MCF 10A (cell line): Measurements from ENCODE around the gene STK11IP. TPM values are rescaled to one million over a fixed set of nuclear protein-coding genes. Genes with fewer than 3 reads are reported as not detected.

Source experiments
- BruUV-seq: library from RNA; stranded (reverse); fragments of 400-500 nt; replicated peaks from 2 replicates; lab custom pipeline; 2021; lab: Mats Ljungman, UMichigan
- CTCF ChIA-PET: fragments of 300-600 bp; sonication (Branson Sonifier 250); formaldehyde crosslinking; extraction: SDS; loops from one replicate; lab custom pipeline; 2021; ENCODE audit warnings: antibody characterized with exemption, inconsistent platforms; lab: Yijun Ruan, JAX
- POLR2A ChIA-PET: fragments of 300-600, 350-650 bp; sonication (Branson Sonifier 250); formaldehyde crosslinking; extraction: SDS; loops from one replicate; lab custom pipeline; 2020; ENCODE audit warnings: antibody characterized with exemption, inconsistent platforms; lab: Yijun Ruan, JAX
- DNase-seq: peaks from one replicate; pipeline ENCODE4 v3.0.0-alpha.2; 2018; ENCODE audit not compliant: unreplicated experiment
- H3K27ac Mint-ChIP-seq: one replicate; pipeline ENCODE4 v1.8.0; 2022; ENCODE audit warnings: mild to moderate bottlenecking, low read depth, mixed read lengths; ENCODE audit not compliant: unreplicated experiment
- H3K27me3 Mint-ChIP-seq: one replicate; pipeline ENCODE4 v1.8.0; 2022; ENCODE audit warnings: mixed read lengths; ENCODE audit not compliant: insufficient read depth, unreplicated experiment
- H3K36me3 Mint-ChIP-seq: one replicate; pipeline ENCODE4 v1.8.0; 2022; ENCODE audit warnings: mild to moderate bottlenecking, moderate library complexity, mixed read lengths; ENCODE audit not compliant: insufficient read depth, unreplicated experiment
- H3K4me1 Mint-ChIP-seq: one replicate; pipeline ENCODE4 v1.8.0; 2022; ENCODE audit warnings: mixed read lengths; ENCODE audit not compliant: insufficient read depth, unreplicated experiment
- H3K4me3 Mint-ChIP-seq: one replicate; pipeline ENCODE4 v1.8.0; 2022; ENCODE audit warnings: mild to moderate bottlenecking, moderate library complexity, mixed read lengths; ENCODE audit not compliant: unreplicated experiment
- H3K9me3 Mint-ChIP-seq: one replicate; pipeline ENCODE4 v1.8.0; 2022; ENCODE audit warnings: mixed read lengths; ENCODE audit not compliant: unreplicated experiment
- intact Hi-C: fragments of 100-400 bp; cut with micrococcal nuclease; formaldehyde crosslinking; loops from 2 replicates; pipeline ENCODE4 v1.14.1; 2022
- total RNA-seq: library from RNA; stranded (reverse); gene quantifications from 2 replicates; pipeline ENCODE4 v1.2.3, GENCODE V29; 2022
- TF ChIP-seq, protein P1 (sequence below): fragments of 200-600 bp; IDR thresholded peaks from one replicate; pipeline ENCODE4 v1.8.0; 2022; ENCODE audit warnings: antibody characterized with exemption, mild to moderate bottlenecking; ENCODE audit not compliant: unreplicated experiment

The STK11IP gene
- total RNA-seq, 1 experiment from 2014 or later: 26.5 TPM

DNA sequence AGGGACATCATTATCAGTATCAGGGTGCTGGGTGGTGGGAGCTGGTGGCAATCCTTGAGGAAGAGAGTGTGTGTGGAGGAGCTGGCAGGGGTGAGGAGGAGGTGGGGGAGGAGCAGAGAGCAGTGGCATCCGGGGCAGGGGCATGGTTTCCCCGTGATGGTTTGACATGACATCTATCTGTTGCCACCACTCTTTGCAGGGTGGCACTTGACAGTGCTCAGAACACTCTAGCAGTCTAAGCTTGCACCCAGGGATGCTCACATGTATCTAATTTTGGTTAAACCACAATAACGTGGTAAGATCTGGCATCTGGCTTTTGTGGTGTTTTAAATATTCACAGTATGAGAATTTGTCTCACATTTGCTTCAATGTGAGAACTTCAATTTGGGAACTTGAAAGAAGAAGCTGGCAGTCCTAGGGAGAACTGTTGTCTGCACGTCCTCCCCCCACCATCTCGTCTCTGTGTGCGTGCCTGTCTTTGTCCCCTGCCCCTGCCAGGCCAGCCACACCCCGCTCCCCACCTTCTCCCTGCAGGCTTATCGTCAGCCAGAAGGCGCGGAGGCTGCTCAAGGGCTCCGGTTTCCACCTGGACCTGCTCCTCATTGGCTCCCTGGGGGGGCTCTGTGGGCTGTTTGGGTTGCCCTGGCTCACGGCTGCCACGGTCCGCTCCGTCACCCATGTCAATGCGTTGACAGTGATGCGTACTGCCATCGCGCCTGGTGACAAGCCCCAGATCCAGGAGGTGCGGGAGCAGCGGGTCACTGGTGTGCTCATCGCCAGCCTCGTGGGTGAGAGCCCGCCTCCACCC, 41.5 kb downstream of the STK11IP start:
- Mint-ChIP-seq H3K27ac (no peak overlapping the region), H3K4me1 (no peaks in the 10 kb centered on the region), H3K9me3 (no peaks in the 10 kb centered on the region), H3K27me3 (no peaks in the 10 kb centered on the region), H3K4me3 (no peak overlapping the region), H3K36me3 (no peaks in the 10 kb centered on the region)
- no TSS peak for BruUV-seq
- intact Hi-C loops: no loop called here
- ChIA-PET POLR2A (interaction anchor here (1.0 kb wide), 1 partner anchor 252 kb away, joined by 4 read pairs; the partner anchor contains the start of gene DNPEP), CTCF (interaction anchor here (0.5 to 12.6 kb wide), 6 partner anchors 48 to 1099 kb away, joined by 3 to 220 read pairs (median 5); partner anchors contain the start of gene CHPF)
- DNase-seq: no peak
- TF ChIP-seq, protein P1, sequence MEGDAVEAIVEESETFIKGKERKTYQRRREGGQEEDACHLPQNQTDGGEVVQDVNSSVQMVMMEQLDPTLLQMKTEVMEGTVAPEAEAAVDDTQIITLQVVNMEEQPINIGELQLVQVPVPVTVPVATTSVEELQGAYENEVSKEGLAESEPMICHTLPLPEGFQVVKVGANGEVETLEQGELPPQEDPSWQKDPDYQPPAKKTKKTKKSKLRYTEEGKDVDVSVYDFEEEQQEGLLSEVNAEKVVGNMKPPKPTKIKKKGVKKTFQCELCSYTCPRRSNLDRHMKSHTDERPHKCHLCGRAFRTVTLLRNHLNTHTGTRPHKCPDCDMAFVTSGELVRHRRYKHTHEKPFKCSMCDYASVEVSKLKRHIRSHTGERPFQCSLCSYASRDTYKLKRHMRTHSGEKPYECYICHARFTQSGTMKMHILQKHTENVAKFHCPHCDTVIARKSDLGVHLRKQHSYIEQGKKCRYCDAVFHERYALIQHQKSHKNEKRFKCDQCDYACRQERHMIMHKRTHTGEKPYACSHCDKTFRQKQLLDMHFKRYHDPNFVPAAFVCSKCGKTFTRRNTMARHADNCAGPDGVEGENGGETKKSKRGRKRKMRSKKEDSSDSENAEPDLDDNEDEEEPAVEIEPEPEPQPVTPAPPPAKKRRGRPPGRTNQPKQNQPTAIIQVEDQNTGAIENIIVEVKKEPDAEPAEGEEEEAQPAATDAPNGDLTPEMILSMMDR: no peak

DNA sequence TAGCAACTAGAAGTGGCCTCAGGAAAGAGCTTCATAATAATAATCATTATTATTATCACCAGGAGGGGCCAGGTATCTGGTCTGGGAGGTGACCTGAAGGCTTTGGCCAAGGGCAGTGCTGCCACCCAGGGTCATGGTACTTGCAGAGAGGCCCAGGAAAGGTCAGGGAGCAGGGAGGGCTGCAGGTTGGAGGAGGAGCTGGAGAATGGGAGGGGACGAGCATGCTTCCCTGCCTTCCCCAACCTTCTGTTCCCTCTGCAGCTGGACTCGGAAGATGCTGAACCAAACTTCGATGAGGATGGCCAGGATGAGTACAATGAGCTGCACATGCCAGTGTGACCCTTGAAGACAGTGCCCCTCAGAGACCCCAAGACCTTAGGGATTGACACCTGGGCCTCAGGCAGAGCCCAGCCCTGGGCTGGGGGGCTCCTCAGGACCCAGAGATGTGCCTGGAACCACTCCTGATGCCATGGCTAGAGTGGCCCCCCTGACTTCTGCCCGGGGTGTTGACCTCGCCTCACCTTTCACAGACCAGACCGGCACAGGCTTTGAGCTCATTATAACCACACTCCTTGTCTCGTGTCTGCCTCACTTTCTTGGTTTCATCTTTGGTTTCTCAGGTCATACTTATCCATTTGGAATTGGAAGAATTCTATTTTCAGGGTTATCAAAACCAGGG, 43.9 kb downstream of the STK11IP start:
- no peak overlapping the region for H3K27ac Mint-ChIP-seq

DNA sequence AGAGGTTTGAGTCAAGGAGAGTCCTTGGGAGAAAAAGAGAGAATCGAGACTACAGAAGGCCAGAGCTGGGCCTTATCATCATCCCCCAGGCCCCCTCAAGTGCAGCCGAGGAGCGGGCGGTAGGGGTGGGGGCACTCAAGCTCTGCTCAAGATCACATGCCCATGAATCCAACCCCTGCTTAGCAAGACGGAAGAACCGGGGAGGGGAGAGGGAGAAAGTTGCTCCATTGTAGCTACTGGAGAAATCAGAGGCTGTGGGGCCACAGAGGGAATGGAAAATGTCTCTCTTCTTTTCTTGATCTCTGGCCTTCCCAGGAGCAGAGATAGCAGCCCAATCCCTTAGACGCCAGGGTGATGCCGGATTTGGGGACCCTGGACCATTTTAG, 44.4 kb downstream of the STK11IP start:
- Mint-ChIP-seq H3K27ac (no peak overlapping the region), H3K27me3 (no peaks in the 10 kb centered on the region), H3K4me3 (no peak overlapping the region), H3K4me1 (peaks cover 12% of the 10 kb centered on the region), H3K9me3 (no peaks in the 10 kb centered on the region), H3K36me3 (no peaks in the 10 kb centered on the region)
- no peak for DNase-seq
- CTCF ChIA-PET: interaction anchor here (0.5 to 12.6 kb wide), 37 partner anchors 7 to 1441 kb away, joined by 3 to 220 read pairs (median 4); partner anchors contain the start of gene STK11IP
- POLR2A ChIA-PET: interaction anchor here (0.6 to 5.8 kb wide), 7 partner anchors 27 to 99 kb away, joined by 3 to 61 read pairs (median 6); partner anchors contain the start of genes CHPF, STK11IP and TMEM198
- no TSS peak for BruUV-seq
- intact Hi-C loops: loop anchor here (1.0 to 2.0 kb wide), 3 partner anchors 47 to 239 kb away; no protein-coding TSS in a partner anchor
- TF ChIP-seq, protein P1: no peak

More for the DNA sequence above, 43.9 kb downstream of the STK11IP start:
- TF ChIP-seq, protein P1: no peak
- H3K36me3 Mint-ChIP-seq: no peaks in the 10 kb centered on the region
- no peaks in the 10 kb centered on the region for H3K27me3 Mint-ChIP-seq
- no TSS peak for BruUV-seq
- no peaks in the 10 kb centered on the region for H3K9me3 Mint-ChIP-seq
- H3K4me1 Mint-ChIP-seq: peaks cover 12% of the 10 kb centered on the region
- no peak overlapping the region for H3K4me3 Mint-ChIP-seq
- no peak for DNase-seq
- ChIA-PET CTCF (interaction anchor here (0.5 to 12.6 kb wide), 31 partner anchors 9 to 1441 kb away, joined by 3 to 220 read pairs (median 4); partner anchors contain the start of gene STK11IP), POLR2A (interaction anchor here (1.3 to 5.8 kb wide), 4 partner anchors 33 to 99 kb away, joined by 4 to 61 read pairs (median 6); partner anchors contain the start of genes CHPF and TMEM198)
- intact Hi-C loops: loop anchor here (1.0 to 2.0 kb wide), 3 partner anchors 48 to 239 kb away; no protein-coding TSS in a partner anchor
